Coronary artery (tissue), 2 donors: ENCODE measurements around the gene RHEX.

Experiments used
- DNase-seq: peaks from one replicate; pipeline ENCODE4 v3.0.0-alpha.2; 2017; ENCODE audit warnings: low spot score
- H3K27ac ChIP-seq, 2 donors: fragments of 200-600 bp; sonication (generic); one replicate each; pipeline ENCODE4 v1.5.1; 2016 to 2019
- H3K4me3 ChIP-seq: fragments of 200-600 bp; sonication (generic); 2 replicates; pipeline ENCODE4 v1.5.1; 2016; ENCODE audit warnings: mild to moderate bottlenecking, moderate library complexity
- TF ChIP-seq, protein P1 (sequence below): fragments of 200-600 bp; sonication (generic); IDR thresholded peaks from one replicate; pipeline ENCODE4 v1.5.1; 2019; ENCODE audit warnings: antibody characterized with exemption

The RHEX gene

DNA sequence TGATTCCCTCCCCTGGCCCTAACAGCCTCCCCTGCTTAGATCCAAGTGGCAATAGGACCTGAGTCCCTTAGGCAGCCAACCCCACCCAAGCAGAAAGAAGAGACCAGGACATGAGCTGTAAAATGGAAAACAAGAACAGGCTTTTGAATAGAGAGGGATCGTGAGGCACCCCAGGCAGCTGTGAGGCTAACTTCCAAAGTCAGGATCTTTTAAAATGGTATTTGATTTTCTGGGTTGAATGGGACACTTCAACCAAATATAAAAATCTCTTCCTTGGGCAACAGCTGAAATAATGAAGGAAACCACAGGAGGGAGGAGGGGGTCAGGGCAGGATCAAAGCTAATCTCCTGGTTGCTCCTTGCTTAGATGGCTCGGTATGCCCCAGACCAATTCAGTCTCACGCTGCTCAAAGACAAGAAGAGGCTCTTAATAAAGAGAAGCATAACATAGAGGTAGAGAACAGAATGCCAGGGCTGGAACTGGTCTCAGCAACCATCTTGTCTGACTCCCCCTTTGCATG is 92.9 kb downstream of the RHEX start:
- TF ChIP-seq, protein P1, sequence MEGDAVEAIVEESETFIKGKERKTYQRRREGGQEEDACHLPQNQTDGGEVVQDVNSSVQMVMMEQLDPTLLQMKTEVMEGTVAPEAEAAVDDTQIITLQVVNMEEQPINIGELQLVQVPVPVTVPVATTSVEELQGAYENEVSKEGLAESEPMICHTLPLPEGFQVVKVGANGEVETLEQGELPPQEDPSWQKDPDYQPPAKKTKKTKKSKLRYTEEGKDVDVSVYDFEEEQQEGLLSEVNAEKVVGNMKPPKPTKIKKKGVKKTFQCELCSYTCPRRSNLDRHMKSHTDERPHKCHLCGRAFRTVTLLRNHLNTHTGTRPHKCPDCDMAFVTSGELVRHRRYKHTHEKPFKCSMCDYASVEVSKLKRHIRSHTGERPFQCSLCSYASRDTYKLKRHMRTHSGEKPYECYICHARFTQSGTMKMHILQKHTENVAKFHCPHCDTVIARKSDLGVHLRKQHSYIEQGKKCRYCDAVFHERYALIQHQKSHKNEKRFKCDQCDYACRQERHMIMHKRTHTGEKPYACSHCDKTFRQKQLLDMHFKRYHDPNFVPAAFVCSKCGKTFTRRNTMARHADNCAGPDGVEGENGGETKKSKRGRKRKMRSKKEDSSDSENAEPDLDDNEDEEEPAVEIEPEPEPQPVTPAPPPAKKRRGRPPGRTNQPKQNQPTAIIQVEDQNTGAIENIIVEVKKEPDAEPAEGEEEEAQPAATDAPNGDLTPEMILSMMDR = no peak
- DNase-seq = no peak
- Histone ChIP-seq H3K4me3 (no peak overlapping the region), H3K27ac (no peak overlapping the region)
